Mesothelial cell of epicardium (in vitro differentiated cells): Measurements from ENCODE around the gene ZNF750. TPM values are rescaled to one million over a fixed set of nuclear protein-coding genes. Genes with fewer than 3 reads are reported as not detected.
A peak's percentile ranks its signal among the peaks of the same experiment; 100 is the strongest.

ENCODE experiments used
- DNase-seq, 2 experiments: peaks; one replicate each; pipeline ENCODE4 v3.0.0; 2021; ENCODE audit warnings: low spot score in 2 of 2; ENCODE audit not compliant: unreplicated experiment in 2 of 2
- H3K27ac Mint-ChIP-seq: 2 replicates; pipeline ENCODE4 v1.8.0; 2021; ENCODE audit warnings: mixed read lengths
- H3K27me3 Mint-ChIP-seq: 2 replicates; pipeline ENCODE4 v1.8.0; 2021; ENCODE audit warnings: low read depth, mixed read lengths
- H3K36me3 Mint-ChIP-seq: 2 replicates; pipeline ENCODE4 v1.8.0; 2021; ENCODE audit warnings: mixed read lengths
- H3K4me1 Mint-ChIP-seq: 2 replicates; pipeline ENCODE4 v1.8.0; 2021; ENCODE audit warnings: mixed read lengths
- H3K4me3 Mint-ChIP-seq: 2 replicates; pipeline ENCODE4 v1.8.0; 2021; ENCODE audit warnings: mild to moderate bottlenecking, moderate library complexity, mixed read lengths
- H3K9me3 Mint-ChIP-seq: 2 replicates; pipeline ENCODE4 v1.8.0; 2021; ENCODE audit warnings: mixed read lengths
- total RNA-seq: library from RNA; stranded (reverse); gene quantifications from 3 replicates; pipeline ENCODE4 v1.2.1, GENCODE V29; 2021
- TF ChIP-seq, protein P1 (sequence below): fragments of 200-600 bp; sonication (generic); IDR thresholded peaks from one replicate; pipeline ENCODE4 v1.5.0; 2021; ENCODE audit warnings: antibody characterized with exemption; ENCODE audit not compliant: unreplicated experiment

Gene ZNF750
- total RNA-seq, 1 donor from 2014 or later = 2.6 TPM

- H3K4me1 Mint-ChIP-seq = peaks cover 38% of the 10 kb centered on the region
- no peaks in the 10 kb centered on the region for H3K27me3 Mint-ChIP-seq
- no peak overlapping the region for H3K27ac Mint-ChIP-seq
- DNase-seq = no peak
- H3K9me3 Mint-ChIP-seq = no peaks in the 10 kb centered on the region
- no peak overlapping the region for H3K4me3 Mint-ChIP-seq
- TF ChIP-seq, protein P1, sequence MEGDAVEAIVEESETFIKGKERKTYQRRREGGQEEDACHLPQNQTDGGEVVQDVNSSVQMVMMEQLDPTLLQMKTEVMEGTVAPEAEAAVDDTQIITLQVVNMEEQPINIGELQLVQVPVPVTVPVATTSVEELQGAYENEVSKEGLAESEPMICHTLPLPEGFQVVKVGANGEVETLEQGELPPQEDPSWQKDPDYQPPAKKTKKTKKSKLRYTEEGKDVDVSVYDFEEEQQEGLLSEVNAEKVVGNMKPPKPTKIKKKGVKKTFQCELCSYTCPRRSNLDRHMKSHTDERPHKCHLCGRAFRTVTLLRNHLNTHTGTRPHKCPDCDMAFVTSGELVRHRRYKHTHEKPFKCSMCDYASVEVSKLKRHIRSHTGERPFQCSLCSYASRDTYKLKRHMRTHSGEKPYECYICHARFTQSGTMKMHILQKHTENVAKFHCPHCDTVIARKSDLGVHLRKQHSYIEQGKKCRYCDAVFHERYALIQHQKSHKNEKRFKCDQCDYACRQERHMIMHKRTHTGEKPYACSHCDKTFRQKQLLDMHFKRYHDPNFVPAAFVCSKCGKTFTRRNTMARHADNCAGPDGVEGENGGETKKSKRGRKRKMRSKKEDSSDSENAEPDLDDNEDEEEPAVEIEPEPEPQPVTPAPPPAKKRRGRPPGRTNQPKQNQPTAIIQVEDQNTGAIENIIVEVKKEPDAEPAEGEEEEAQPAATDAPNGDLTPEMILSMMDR = no peak
- peaks cover 15% of the 10 kb centered on the region for H3K36me3 Mint-ChIP-seq
These were observed 30.7 kb upstream of the ZNF750 start for GRCh38 chr17:82870541-82870940.

- DNase-seq = no peak
- Mint-ChIP-seq H3K4me1 (peaks cover 38% of the 10 kb centered on the region), H3K27me3 (no peaks in the 10 kb centered on the region), H3K27ac (no peak overlapping the region), H3K4me3 (no peak overlapping the region), H3K9me3 (no peaks in the 10 kb centered on the region), H3K36me3 (peaks cover 15% of the 10 kb centered on the region)
- TF ChIP-seq, protein P1 = no peak
These were observed 30.3 kb upstream of the ZNF750 start for GRCh38 chr17:82870091-82870491.

DNA sequence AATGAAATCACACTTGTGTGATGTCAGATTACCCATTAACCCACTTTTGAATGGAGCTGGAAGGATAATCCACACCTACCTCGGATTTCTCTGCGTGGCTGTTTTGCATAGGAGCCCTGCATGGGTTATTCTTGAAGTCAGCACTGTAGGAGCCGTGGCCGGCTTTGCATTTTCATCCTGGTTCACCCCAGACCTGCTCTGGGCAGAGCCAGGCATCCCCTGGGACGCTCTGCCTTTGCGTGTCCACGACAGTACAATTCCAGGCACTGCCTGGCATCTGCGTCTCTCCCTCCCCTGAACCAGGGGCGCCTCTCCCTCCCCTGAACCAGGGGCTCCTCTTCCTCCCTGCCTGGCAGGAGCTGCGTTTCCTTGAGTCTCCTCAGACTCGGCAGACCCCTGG, 29.7 kb upstream of the ZNF750 start:
- H3K27ac Mint-ChIP-seq = no peak overlapping the region
- no peaks in the 10 kb centered on the region for H3K27me3 Mint-ChIP-seq
- peaks cover 36% of the 10 kb centered on the region for H3K4me1 Mint-ChIP-seq
- TF ChIP-seq, protein P1 = no peak
- no peaks in the 10 kb centered on the region for H3K9me3 Mint-ChIP-seq
- peaks cover 15% of the 10 kb centered on the region for H3K36me3 Mint-ChIP-seq
- no peak for DNase-seq
- no peak overlapping the region for H3K4me3 Mint-ChIP-seq

DNA sequence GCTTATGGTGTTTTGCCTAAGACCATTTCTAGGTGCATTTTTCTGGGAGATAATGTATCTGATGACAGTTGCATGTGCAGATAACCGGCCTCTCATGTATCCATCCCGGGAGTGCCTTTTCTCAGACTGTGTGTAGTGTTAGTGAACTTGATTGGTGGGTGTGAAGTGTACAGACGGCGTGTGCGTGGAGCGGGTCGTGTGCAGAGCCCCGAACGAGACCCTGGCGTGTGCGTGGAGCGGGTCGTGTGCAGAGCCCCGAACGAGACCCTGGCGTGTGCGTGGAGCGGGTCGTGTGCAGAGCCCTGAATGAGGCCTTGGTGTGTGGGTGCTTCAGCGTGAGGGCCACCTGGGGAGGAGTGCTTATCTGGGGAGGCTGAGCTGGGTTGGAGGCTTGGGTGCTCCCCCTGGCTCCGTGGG, 28.9 kb upstream of the ZNF750 start:
- no peaks in the 10 kb centered on the region for H3K9me3 Mint-ChIP-seq
- no peak for DNase-seq
- peaks cover 15% of the 10 kb centered on the region for H3K36me3 Mint-ChIP-seq
- H3K4me3 Mint-ChIP-seq = no peak overlapping the region
- peaks cover 45% of the 10 kb centered on the region for H3K4me1 Mint-ChIP-seq
- TF ChIP-seq, protein P1 = no peak
- no peak overlapping the region for H3K27ac Mint-ChIP-seq
- no peaks in the 10 kb centered on the region for H3K27me3 Mint-ChIP-seq

DNA sequence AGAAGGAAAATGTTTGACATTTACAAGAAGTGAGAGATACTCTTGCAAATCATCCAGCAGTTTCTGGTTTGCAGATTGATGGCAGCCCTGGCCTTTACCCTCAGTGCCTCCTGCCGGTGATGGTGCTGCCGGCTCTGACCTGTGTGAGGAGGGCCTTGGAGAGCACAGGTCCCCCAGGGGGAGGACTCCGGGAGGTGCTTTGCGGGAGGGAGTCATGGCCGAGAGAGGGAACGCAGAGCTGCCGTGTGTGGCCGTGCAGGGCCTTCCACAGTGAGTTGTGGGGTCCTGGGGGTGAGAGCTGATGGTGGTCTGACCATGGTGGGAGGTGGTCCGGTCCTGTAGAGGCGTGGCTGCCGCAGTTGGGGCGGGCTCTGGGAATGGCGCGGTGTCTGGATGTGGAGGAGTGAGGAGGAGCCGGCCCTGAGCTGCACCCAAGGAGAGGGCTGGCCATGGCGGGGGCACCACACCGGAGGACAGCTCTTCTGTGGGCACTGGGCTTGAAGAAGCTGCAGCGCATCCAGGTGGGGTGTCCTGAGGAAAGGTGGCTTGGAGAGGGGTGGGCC, 28.0 kb upstream of the ZNF750 start:
- TF ChIP-seq, protein P1 = no peak
- Mint-ChIP-seq H3K36me3 (peaks cover 11% of the 10 kb centered on the region), H3K27me3 (no peaks in the 10 kb centered on the region), H3K4me3 (no peak overlapping the region), H3K4me1 (peaks cover 53% of the 10 kb centered on the region), H3K27ac (peak overlapping the region; percentile 72), H3K9me3 (no peaks in the 10 kb centered on the region)
- DNase-seq = no peak
